ENCODE measurements around the gene PRPF8. TPM values are rescaled to one million over a fixed set of nuclear protein-coding genes. Genes with fewer than 3 reads are reported as not detected.
A peak's percentile ranks its signal among the peaks of the same experiment; 100 is the strongest.

PRPF8 gene
- total RNA-seq, 4 donors from 2014 or later: 186 to 341 (median 220) TPM

- no peaks in the 10 kb centered on the region for H3K9me3 ChIP-seq
- H3K4me3 ChIP-seq: no peak overlapping the region
- peaks cover 20% of the 10 kb centered on the region for H3K4me1 ChIP-seq
- 66% methylated on average over 22 of the region's 35 CpGs for WGBS
- no peak for DNase-seq (ENCODE audit: low spot score in 2 of 2)
- TF ChIP-seq POLR2AphosphoS5 (IDR thresholded peaks at IDR 0.05): no peak
- no peak for TF ChIP-seq CTCF (IDR thresholded peaks at IDR 0.05)
- no peak for TF ChIP-seq POLR2A (IDR thresholded peaks at IDR 0.05)
- no peak for TF ChIP-seq EP300 (IDR thresholded peaks at IDR 0.05)
- H3K36me3 ChIP-seq: no peaks in the 10 kb centered on the region
- H3K27ac ChIP-seq: peak overlapping the region; percentile 31
- no peaks in the 10 kb centered on the region for H3K27me3 ChIP-seq
These were observed 79.7 kb downstream of the PRPF8 start for GRCh38 chr17:1604831-1605528.

- no peak for TF ChIP-seq CTCF (IDR thresholded peaks at IDR 0.05)
- TF ChIP-seq POLR2AphosphoS5 (IDR thresholded peaks at IDR 0.05): no peak
- 91% methylated on average over 14 of the region's 14 CpGs for WGBS
- no peaks in the 10 kb centered on the region for H3K27me3 ChIP-seq
- no peak overlapping the region for H3K27ac ChIP-seq
- no peak for DNase-seq (ENCODE audit: low spot score in 2 of 2)
- H3K9me3 ChIP-seq: no peaks in the 10 kb centered on the region
- peaks cover 5% of the 10 kb centered on the region for H3K4me1 ChIP-seq
- no peak overlapping the region for H3K4me3 ChIP-seq
- H3K36me3 ChIP-seq: no peaks in the 10 kb centered on the region
These were observed 83.1 kb downstream of the PRPF8 start for GRCh38 chr17:1601571-1601970.

Other genes starting within 250 kb of the PRPF8 start
- gene CRK, start 228.6 kb downstream of the PRPF8 start, total RNA-seq: 10 to 100 TPM; 38.9 to 53.7 (median 49.0) TPM
- 100 to 1,000 TPM in 2 of 4 donors, 10 to 100 TPM in 2; 74.9 to 116 (median 103) TPM for gene MYO1C, start 192.2 kb downstream of the PRPF8 start, total RNA-seq
- 100 to 1,000 TPM in 3 of 4 donors, 10 to 100 TPM in 1; 91.8 to 160 (median 123) TPM for gene INPP5K, start 168.3 kb downstream of the PRPF8 start, total RNA-seq
- 10 to 100 TPM; 49.6 to 71.9 (median 61.5) TPM for gene PITPNA, start 122.1 kb downstream of the PRPF8 start, total RNA-seq
- 10 to 100 TPM in 2 of 4 donors, 1 to 10 TPM in 2; 4.8 to 11.8 (median 10.6) TPM for gene SLC43A2, start 56.0 kb downstream of the PRPF8 start, total RNA-seq
- gene SCARF1, start 39.1 kb downstream of the PRPF8 start, total RNA-seq: 10 to 100 TPM in 1 of 4 donors, 1 to 10 TPM in 3; 1.8 to 12.4 (median 4.6) TPM
- 10 to 100 TPM; 11.9 to 26.0 (median 20.1) TPM for gene RILP, start 35.0 kb downstream of the PRPF8 start, total RNA-seq
- 1 to 10 TPM; 2.2 to 4.6 (median 2.9) TPM for gene TLCD2, start 25.5 kb upstream of the PRPF8 start, total RNA-seq
- 10 to 100 TPM; 40.0 to 61.7 (median 51.3) TPM for gene WDR81, start 39.8 kb upstream of the PRPF8 start, total RNA-seq
- gene SERPINF2, start 58.0 kb upstream of the PRPF8 start, total RNA-seq: 1 to 10 TPM; 3.9 to 7.4 (median 5.9) TPM
- gene SERPINF1, start 77.2 kb upstream of the PRPF8 start, total RNA-seq: 100 to 1,000 TPM; 146 to 256 (median 194) TPM
- 10 to 100 TPM in 2 of 4 donors, 1 to 10 TPM in 2; 6.4 to 31.7 (median 14.3) TPM for gene SMYD4, start 145.0 kb upstream of the PRPF8 start, total RNA-seq
- gene RPA1, start 145.1 kb upstream of the PRPF8 start, total RNA-seq: 10 to 100 TPM; 27.6 to 58.2 (median 36.7) TPM